ENCODE results near the gene TTK.

GRCh38 chr6:80022803-80023202 is 18.4 kb downstream of the TTK start:
- no peak for TF ChIP-seq CTCF (IDR thresholded peaks at IDR 0.05 in 8 of 11, conservative IDR thresholded peaks at IDR 0.05 in 3 of 11)
- no peak for TF ChIP-seq POLR2A (IDR thresholded peaks at IDR 0.05)

All from spleen (tissue), 7 donors.